Upper lobe of left lung (tissue), 4 donors: Measurements from ENCODE around the gene TBC1D9.

Experiments
- EP300 ChIP-seq, 4 donors: sonication (generic); formaldehyde crosslinking; IDR thresholded peaks; one replicate each; pipeline ENCODE4 v1.5.1; 2017; ENCODE audit warnings: antibody characterized with exemption in 4 of 4, control low read depth in 2 of 4
- POLR2A ChIP-seq, 4 donors: fragments of 450-650 bp; IDR thresholded peaks; one replicate each; pipeline ENCODE4 v1.5.1; 2016 to 2017; ENCODE audit warnings: antibody characterized with exemption in 4 of 4, mild to moderate bottlenecking in 2 of 4
- POLR2AphosphoS5 ChIP-seq, 2 donors: sonication (generic); formaldehyde crosslinking; IDR thresholded peaks; one replicate each; pipeline ENCODE4 v1.5.1; 2017; ENCODE audit warnings: antibody characterized with exemption in 2 of 2
- TF ChIP-seq, protein P1 (sequence below), 6 experiments: fragments of 450-650 bp in 4 of 6; fragments of 200-600 bp in 2 of 6; sonication (generic) in 2 of 6; IDR thresholded peaks; one replicate each; pipeline ENCODE4 v1.5.1; 2016 to 2019; ENCODE audit warnings: antibody characterized with exemption in 6 of 6

DNA sequence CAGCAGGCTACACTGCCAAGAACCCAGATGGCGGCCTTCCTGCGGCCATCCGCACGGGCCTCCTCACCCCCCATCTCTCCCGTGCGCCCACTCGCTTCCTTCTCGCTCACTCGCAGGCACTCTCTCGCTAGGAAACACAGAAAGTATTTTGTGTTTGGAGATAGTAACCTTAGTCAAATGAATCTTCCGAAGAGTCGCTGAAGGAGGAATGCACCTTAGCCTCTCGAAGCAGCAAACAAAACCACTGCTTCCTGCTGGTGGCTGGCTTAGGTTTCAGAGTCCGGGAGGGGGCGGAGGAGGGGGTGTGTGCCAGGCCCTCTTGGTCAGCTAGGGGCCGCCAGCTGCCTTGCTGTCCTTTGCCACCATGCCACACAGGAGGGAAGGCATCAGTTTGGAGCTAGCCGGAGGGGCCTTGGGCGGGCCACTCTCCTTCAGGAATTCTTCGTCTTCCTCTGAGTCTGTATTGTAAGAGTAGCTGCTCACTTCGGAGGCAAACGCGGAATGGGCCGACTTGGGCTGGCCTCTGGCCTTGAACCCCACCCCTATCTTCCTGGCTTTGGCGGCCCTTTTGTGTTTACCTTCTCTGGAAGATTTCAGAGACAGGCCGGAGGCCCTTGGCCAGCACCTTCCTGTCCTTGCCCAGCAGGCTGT is 114.3 kb downstream of the TBC1D9 start:
- TF ChIP-seq, protein P1, sequence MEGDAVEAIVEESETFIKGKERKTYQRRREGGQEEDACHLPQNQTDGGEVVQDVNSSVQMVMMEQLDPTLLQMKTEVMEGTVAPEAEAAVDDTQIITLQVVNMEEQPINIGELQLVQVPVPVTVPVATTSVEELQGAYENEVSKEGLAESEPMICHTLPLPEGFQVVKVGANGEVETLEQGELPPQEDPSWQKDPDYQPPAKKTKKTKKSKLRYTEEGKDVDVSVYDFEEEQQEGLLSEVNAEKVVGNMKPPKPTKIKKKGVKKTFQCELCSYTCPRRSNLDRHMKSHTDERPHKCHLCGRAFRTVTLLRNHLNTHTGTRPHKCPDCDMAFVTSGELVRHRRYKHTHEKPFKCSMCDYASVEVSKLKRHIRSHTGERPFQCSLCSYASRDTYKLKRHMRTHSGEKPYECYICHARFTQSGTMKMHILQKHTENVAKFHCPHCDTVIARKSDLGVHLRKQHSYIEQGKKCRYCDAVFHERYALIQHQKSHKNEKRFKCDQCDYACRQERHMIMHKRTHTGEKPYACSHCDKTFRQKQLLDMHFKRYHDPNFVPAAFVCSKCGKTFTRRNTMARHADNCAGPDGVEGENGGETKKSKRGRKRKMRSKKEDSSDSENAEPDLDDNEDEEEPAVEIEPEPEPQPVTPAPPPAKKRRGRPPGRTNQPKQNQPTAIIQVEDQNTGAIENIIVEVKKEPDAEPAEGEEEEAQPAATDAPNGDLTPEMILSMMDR (IDR thresholded peaks at IDR 0.05) = peak in 4 of 6 experiments; percentile 29 to 50 (median 38)
- TF ChIP-seq EP300 (IDR thresholded peaks at IDR 0.05) (no peak), POLR2A (IDR thresholded peaks at IDR 0.05) (no peak), POLR2AphosphoS5 (IDR thresholded peaks at IDR 0.05) (no peak)
